Neutrophil (primary cell): ENCODE results near the gene FBXO36.

Experiments
- H3K27ac ChIP-seq: fragments of 200-600 bp; sonication (generic); 2 replicates; pipeline ENCODE4 v1.5.1; 2016; ENCODE audit warnings: mild to moderate bottlenecking, moderate library complexity
- H3K27me3 ChIP-seq: fragments of 200-600 bp; sonication (generic); 2 replicates; pipeline ENCODE4 v1.6.0; 2016; ENCODE audit warnings: mild to moderate bottlenecking
- H3K36me3 ChIP-seq: fragments of 200-600 bp; sonication (generic); 2 replicates; pipeline ENCODE4 v1.5.1; 2017
- H3K4me1 ChIP-seq, 2 experiments: fragments of 200-600 bp in 1 of 2; sonication (generic) in 1 of 2; 1 replicate in 1 of 2; 2 replicates in 1 of 2; pipeline versions ENCODE4 v1.5.1 to v1.6.1; 2013 to 2016; ENCODE audit warnings: low read depth in 1 of 2, low read length in 1 of 2, mild to moderate bottlenecking in 1 of 2, moderate library complexity in 1 of 2; ENCODE audit not compliant: control insufficient read depth in 1 of 2, insufficient read depth in 1 of 2
- H3K4me3 ChIP-seq, 2 experiments: fragments of 200-600 bp in 1 of 2; sonication (generic) in 1 of 2; 1 replicate in 1 of 2; 2 replicates in 1 of 2; pipeline ENCODE4 v1.5.1; 2013 to 2016; ENCODE audit warnings: low read depth in 1 of 2, low read length in 1 of 2, mild to moderate bottlenecking in 1 of 2, moderate library complexity in 1 of 2
- H3K9me3 ChIP-seq: fragments of 200-600 bp; sonication (generic); 2 replicates; pipeline ENCODE4 v1.5.1; 2016
- TF ChIP-seq, protein P1 (sequence below): fragments of 200-600 bp; sonication (generic); IDR thresholded peaks from 2 replicates; pipeline ENCODE4 v1.5.1; 2016; ENCODE audit warnings: antibody characterized with exemption

The FBXO36 gene

GRCh38 chr2:229925201-229925600 is 2.9 kb downstream of the FBXO36 start:
- TF ChIP-seq, protein P1, sequence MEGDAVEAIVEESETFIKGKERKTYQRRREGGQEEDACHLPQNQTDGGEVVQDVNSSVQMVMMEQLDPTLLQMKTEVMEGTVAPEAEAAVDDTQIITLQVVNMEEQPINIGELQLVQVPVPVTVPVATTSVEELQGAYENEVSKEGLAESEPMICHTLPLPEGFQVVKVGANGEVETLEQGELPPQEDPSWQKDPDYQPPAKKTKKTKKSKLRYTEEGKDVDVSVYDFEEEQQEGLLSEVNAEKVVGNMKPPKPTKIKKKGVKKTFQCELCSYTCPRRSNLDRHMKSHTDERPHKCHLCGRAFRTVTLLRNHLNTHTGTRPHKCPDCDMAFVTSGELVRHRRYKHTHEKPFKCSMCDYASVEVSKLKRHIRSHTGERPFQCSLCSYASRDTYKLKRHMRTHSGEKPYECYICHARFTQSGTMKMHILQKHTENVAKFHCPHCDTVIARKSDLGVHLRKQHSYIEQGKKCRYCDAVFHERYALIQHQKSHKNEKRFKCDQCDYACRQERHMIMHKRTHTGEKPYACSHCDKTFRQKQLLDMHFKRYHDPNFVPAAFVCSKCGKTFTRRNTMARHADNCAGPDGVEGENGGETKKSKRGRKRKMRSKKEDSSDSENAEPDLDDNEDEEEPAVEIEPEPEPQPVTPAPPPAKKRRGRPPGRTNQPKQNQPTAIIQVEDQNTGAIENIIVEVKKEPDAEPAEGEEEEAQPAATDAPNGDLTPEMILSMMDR: no peak
- H3K36me3 ChIP-seq: no peaks in the 10 kb centered on the region

DNA sequence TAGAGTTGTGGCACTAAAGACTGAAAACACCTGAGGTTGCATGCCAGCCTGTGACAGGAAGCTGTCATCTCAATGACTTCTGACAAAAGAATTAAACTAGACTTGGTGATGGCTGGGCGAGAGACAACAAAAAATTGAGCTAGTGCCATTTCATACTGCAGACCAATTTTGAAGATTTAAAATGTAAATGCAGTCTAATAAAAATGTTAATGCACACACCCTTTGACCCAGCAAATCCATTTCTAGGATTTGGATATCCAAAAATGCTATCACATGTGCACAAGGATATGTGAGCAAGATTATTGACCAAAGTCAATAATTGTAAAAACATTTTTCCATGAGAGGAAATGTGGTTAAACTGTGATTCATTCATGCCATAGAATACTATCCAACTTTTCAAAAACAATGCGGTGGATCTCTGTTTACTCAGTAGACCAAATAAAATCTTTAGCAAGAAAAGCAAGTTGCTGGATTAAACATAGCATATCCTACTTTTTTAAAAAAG is 5.6 kb downstream of the FBXO36 start:
- TF ChIP-seq, protein P1: no peak
- no peak overlapping the region for H3K4me3 ChIP-seq
- H3K27ac ChIP-seq: no peak overlapping the region
- peaks cover 5% of the 10 kb centered on the region in 2 experiments for H3K4me1 ChIP-seq
- H3K27me3 ChIP-seq: no peaks in the 10 kb centered on the region
- H3K36me3 ChIP-seq: no peaks in the 10 kb centered on the region
- no peaks in the 10 kb centered on the region for H3K9me3 ChIP-seq

More at GRCh38 chr2:229925201-229925600, 2.9 kb downstream of the FBXO36 start:
- H3K4me3 ChIP-seq: no peak overlapping the region
- H3K27me3 ChIP-seq: no peaks in the 10 kb centered on the region
- no peak overlapping the region for H3K27ac ChIP-seq
- H3K9me3 ChIP-seq: no peaks in the 10 kb centered on the region
- peaks cover 17 to 20% of the 10 kb centered on the region in 2 experiments for H3K4me1 ChIP-seq

GRCh38 chr2:229930656-229931055 is 8.4 kb downstream of the FBXO36 start:
- Histone ChIP-seq H3K27ac (no peak overlapping the region), H3K4me3 (no peak overlapping the region), H3K4me1 (no peaks in the 10 kb centered on the region), H3K27me3 (no peaks in the 10 kb centered on the region), H3K9me3 (no peaks in the 10 kb centered on the region), H3K36me3 (no peaks in the 10 kb centered on the region)
- TF ChIP-seq, protein P1: no peak

DNA sequence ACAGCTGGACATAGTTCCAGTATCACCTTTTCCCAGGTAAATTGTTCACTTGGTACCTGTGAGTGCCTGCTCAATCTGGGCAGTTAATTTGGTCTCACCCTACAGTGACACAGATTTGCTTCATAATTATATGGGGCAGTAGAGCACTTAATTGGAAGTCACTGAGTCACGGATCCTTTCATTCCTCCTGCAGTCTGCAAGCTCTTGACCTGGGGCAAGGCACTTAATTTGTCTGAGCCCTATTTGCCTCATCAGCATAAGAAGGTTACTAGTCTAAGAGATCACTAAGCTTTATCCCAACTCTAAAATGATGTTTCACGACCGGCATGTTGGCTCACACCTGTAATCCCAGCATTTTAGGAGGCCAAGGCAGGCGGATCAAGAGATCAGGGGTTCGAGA is 8.9 kb downstream of the FBXO36 start:
- TF ChIP-seq, protein P1: no peak
- Histone ChIP-seq H3K4me3 (no peak overlapping the region), H3K4me1 (no peaks in the 10 kb centered on the region), H3K27ac (no peak overlapping the region), H3K27me3 (no peaks in the 10 kb centered on the region), H3K9me3 (no peaks in the 10 kb centered on the region), H3K36me3 (no peaks in the 10 kb centered on the region)

DNA sequence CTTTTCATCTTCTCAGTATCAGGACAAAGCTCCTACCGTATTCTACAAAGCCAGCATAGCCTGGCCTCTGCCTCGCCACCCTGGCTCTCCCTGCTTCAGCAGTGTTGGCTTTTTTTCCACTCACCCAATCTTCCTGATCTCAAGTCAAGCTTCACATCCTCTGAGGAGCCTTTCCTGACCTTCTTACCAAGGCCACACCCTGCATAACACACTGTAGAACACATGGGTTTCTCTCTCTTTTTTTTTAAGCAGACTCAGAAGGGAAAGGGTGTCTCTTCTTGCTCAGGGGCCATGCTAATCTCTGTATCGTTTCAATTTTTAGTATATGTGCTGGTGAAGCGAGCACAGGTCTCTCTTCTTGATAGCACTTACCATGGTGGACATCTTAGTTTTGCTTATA is 15.2 kb downstream of the FBXO36 start:
- Histone ChIP-seq H3K4me3 (no peak overlapping the region), H3K4me1 (no peaks in the 10 kb centered on the region), H3K9me3 (no peaks in the 10 kb centered on the region), H3K27ac (no peak overlapping the region), H3K27me3 (no peaks in the 10 kb centered on the region), H3K36me3 (no peaks in the 10 kb centered on the region)
- TF ChIP-seq, protein P1: no peak

DNA sequence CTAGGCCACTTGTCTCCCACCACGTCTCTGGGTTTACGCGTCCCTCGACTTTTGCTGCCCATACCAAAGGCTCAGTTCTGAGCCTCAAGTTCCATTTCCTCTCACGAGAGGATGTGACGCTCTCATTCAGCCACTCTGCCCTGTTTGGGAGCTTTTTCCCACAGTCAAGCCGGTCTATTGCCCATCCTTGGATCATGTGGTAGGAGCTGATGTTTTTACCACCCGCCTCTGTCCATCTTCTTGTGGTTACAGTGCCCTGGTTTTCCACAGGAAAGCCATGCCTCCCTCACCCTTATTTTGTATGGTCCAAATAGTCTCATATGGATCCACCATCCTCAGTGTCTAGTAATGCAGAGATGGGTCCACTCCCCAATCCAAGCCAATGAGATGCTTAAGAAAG is 20.4 kb downstream of the FBXO36 start:
- H3K4me1 ChIP-seq: no peaks in the 10 kb centered on the region
- no peak overlapping the region for H3K4me3 ChIP-seq
- H3K9me3 ChIP-seq: no peaks in the 10 kb centered on the region
- H3K27me3 ChIP-seq: no peaks in the 10 kb centered on the region
- no peak overlapping the region for H3K27ac ChIP-seq
- H3K36me3 ChIP-seq: no peaks in the 10 kb centered on the region
- TF ChIP-seq, protein P1: no peak
